NCI-H2107 treated with DMSO at 0.1 percent for 48 hours (cell line): ENCODE data around the gene RAB29.
A peak's percentile ranks its signal among the peaks of the same experiment; 100 is the strongest.

Source experiments
- DNase-seq: peaks from one replicate; lab custom pipeline; 2025; ENCODE audit not compliant: unreplicated experiment; lab: John Stamatoyannopoulos, UW

The RAB29 gene

GRCh38 chr1:205766038-205766437 lies 9.2 kb downstream of the RAB29 start:
- DNase-seq, result no peak

GRCh38 chr1:205764578-205764977 lies 10.7 kb downstream of the RAB29 start:
- no peak for DNase-seq

- no peak for DNase-seq
Observed at GRCh38 chr1:205763980-205764379, 11.3 kb downstream of the RAB29 start.

GRCh38 chr1:205760606-205761005 lies 14.7 kb downstream of the RAB29 start:
- no peak for DNase-seq

GRCh38 chr1:205756552-205756951 lies 18.7 kb downstream of the RAB29 start:
- DNase-seq, result no peak

GRCh38 chr1:205754857-205755256 lies 20.4 kb downstream of the RAB29 start:
- DNase-seq, result no peak

GRCh38 chr1:205751036-205751651 lies 24.1 kb downstream of the RAB29 start:
- no peak for DNase-seq

- DNase-seq, result peak; percentile 98
Observed at GRCh38 chr1:205750138-205751035, 24.9 kb downstream of the RAB29 start, which contains the start of gene NUCKS1. Gene NUCKS1, minus strand, starts transcription at chr1:205750182. Its CDS starts 209 bp downstream, at chr1:205749973.

GRCh38 chr1:205749234-205750137 lies 25.8 kb downstream of the RAB29 start:
- peak; percentile 87 for DNase-seq

- peak; percentile 58 for DNase-seq
Observed at GRCh38 chr1:205748403-205749233, 26.7 kb downstream of the RAB29 start.

- no peak for DNase-seq
Observed at GRCh38 chr1:205746757-205747412, 28.4 kb downstream of the RAB29 start.

GRCh38 chr1:205744403-205744802 lies 30.9 kb downstream of the RAB29 start:
- DNase-seq, result no peak

GRCh38 chr1:205743977-205744376 lies 31.3 kb downstream of the RAB29 start:
- DNase-seq, result no peak

- DNase-seq, result no peak
Observed at GRCh38 chr1:205741681-205742080, 33.6 kb downstream of the RAB29 start.

GRCh38 chr1:205739348-205740160 lies 35.7 kb downstream of the RAB29 start:
- DNase-seq, result no peak

GRCh38 chr1:205735218-205735617 lies 40.1 kb downstream of the RAB29 start:
- no peak for DNase-seq

- DNase-seq, result no peak
Observed at GRCh38 chr1:205733438-205734175, 41.7 kb downstream of the RAB29 start.

- no peak for DNase-seq
Observed at GRCh38 chr1:205729945-205730610, 45.2 kb downstream of the RAB29 start.
